H1 (cell line): ENCODE measurements around the gene SLC8A1. TPM values are rescaled to one million over a fixed set of nuclear protein-coding genes. Genes with fewer than 3 reads are reported as not detected.

Experiments used
- CTCF ChIA-PET: fragments of 300-600 bp; sonication (Branson Sonifier 250); formaldehyde crosslinking; loops from one replicate; lab custom pipeline; 2021; ENCODE audit not compliant: partially characterized antibody; lab: Charles Lee
- POLR2A ChIA-PET: fragments of 300-600 bp; sonication (Branson Sonifier 250); formaldehyde crosslinking; loops from one replicate; lab custom pipeline; 2021; ENCODE audit warnings: inconsistent platforms; ENCODE audit not compliant: partially characterized antibody; lab: Charles Lee
- DNase-seq, 2 experiments: peaks; one replicate each; pipeline versions ENCODE4 v3.0.0 to v3.0.0-alpha.2; 2010 to 2022; ENCODE audit warnings: low spot score in 2 of 2, low read depth in 1 of 2, mixed read lengths in 1 of 2
- FAIRE-seq: peaks from 2 replicates; lab custom pipeline; 2011; peaks lifted over from hg19 to GRCh38; lab: Jason Lieb, UNC
- H2AFZ ChIP-seq: 2 replicates; pipeline ENCODE4 v1.8.1; 2012; ENCODE audit warnings: low read length, inconsistent platforms
- H2AK5ac ChIP-seq: 2 replicates; pipeline ENCODE4 v1.6.1; 2013; ENCODE audit warnings: low read depth, low read length
- H2BK120ac ChIP-seq: replicated peaks from 2 replicates; pipeline ENCODE3; 2013; ENCODE audit warnings: low read depth, low read length, inconsistent platforms
- H2BK12ac ChIP-seq: 2 replicates; pipeline ENCODE4 v1.6.1; 2013; ENCODE audit warnings: low read depth, low read length
- H2BK15ac ChIP-seq: 2 replicates; pipeline ENCODE4 v1.6.1; 2013; ENCODE audit warnings: low read length
- H2BK20ac ChIP-seq: 2 replicates; pipeline ENCODE4 v1.6.1; 2013; ENCODE audit warnings: low read length
- H2BK5ac ChIP-seq: 2 replicates; pipeline ENCODE4 v1.6.1; 2013; ENCODE audit warnings: low read depth, low read length
- H3K14ac ChIP-seq: 2 replicates; pipeline ENCODE4 v1.6.1; 2013; ENCODE audit warnings: inconsistent platforms; ENCODE audit not compliant: insufficient read length
- H3K18ac ChIP-seq: 2 replicates; pipeline ENCODE4 v1.6.1; 2013; ENCODE audit warnings: low read length; ENCODE audit errors: extremely low read depth
- H3K23ac ChIP-seq: 2 replicates; pipeline ENCODE4 v1.6.1; 2013; ENCODE audit warnings: inconsistent platforms; ENCODE audit not compliant: insufficient read length
- H3K23me2 ChIP-seq: 2 replicates; pipeline ENCODE4 v1.6.1; 2013; ENCODE audit warnings: low read depth, low read length
- H3K27ac ChIP-seq: 2 replicates; pipeline ENCODE4 v1.6.1; 2011; ENCODE audit warnings: low read depth, low read length, inconsistent platforms
- H3K27me3 ChIP-seq, 4 experiments: replicated peaks in 1 of 4; 1 replicate in 1 of 4; 2 replicates in 3 of 4; pipeline versions ENCODE4 v1.6.1 to v1.8.1; 2011 to 2013; ENCODE audit warnings: low read length in 3 of 4, mild to moderate bottlenecking in 3 of 4, inconsistent platforms in 2 of 4, mixed read lengths in 2 of 4, moderate library complexity in 1 of 4; ENCODE audit not compliant: control insufficient read depth in 3 of 4, insufficient read depth in 3 of 4; ENCODE audit errors: extremely low read depth in 1 of 4
- H3K36me3 ChIP-seq, 4 experiments: 2 replicates each; pipeline versions ENCODE4 v1.6.1 to v1.8.1; 2011 to 2013; ENCODE audit warnings: mild to moderate bottlenecking in 4 of 4, low read length in 3 of 4, moderate library complexity in 2 of 4, control low read depth in 1 of 4, inconsistent platforms in 1 of 4; ENCODE audit not compliant: insufficient read depth in 4 of 4, control insufficient read depth in 2 of 4
- H3K4ac ChIP-seq: replicated peaks from 2 replicates; pipeline ENCODE3; 2013; ENCODE audit warnings: low read length, low read depth, mixed read lengths, inconsistent platforms; ENCODE audit not compliant: insufficient read length
- H3K4me1 ChIP-seq, 4 experiments: replicated peaks in 1 of 4; 1 replicate in 1 of 4; 2 replicates in 3 of 4; pipeline versions ENCODE4 v1.6.1 to v1.8.1; 2011 to 2013; ENCODE audit warnings: low read length in 3 of 4, inconsistent platforms in 2 of 4, mixed read lengths in 1 of 4; ENCODE audit not compliant: insufficient read depth in 4 of 4, control insufficient read depth in 3 of 4
- H3K4me2 ChIP-seq, 2 experiments: 2 replicates each; pipeline versions ENCODE4 v1.6.1 to v1.8.1; 2011 to 2013; ENCODE audit warnings: low read depth in 2 of 2, low read length in 2 of 2, control low read depth in 1 of 2, inconsistent platforms in 1 of 2, mild to moderate bottlenecking in 1 of 2; ENCODE audit not compliant: insufficient read depth in 1 of 2
- H3K4me3 ChIP-seq, 4 experiments: fragments of 200-600, 300-600 bp in 1 of 4; sonication (generic), shearing (Covaris generic), sonication (Bioruptor Twin) in 1 of 4; 2 replicates each; pipeline versions ENCODE4 v1.5.1 to v1.8.1; 2011 to 2016; ENCODE audit warnings: low read length in 4 of 4, low read depth in 3 of 4, control low read depth in 2 of 4, inconsistent platforms in 2 of 4, mild to moderate bottlenecking in 2 of 4, mixed read lengths in 1 of 4, moderate library complexity in 1 of 4; ENCODE audit not compliant: insufficient read depth in 2 of 4; ENCODE audit errors: extremely low read depth in 1 of 4
- H3K56ac ChIP-seq: replicated peaks from 2 replicates; pipeline ENCODE3; 2013; ENCODE audit warnings: low read depth, mild to moderate bottlenecking, mixed read lengths, low read length, inconsistent platforms; ENCODE audit not compliant: insufficient read length
- H3K79me1 ChIP-seq: 2 replicates; pipeline ENCODE4 v1.6.1; 2013; ENCODE audit warnings: low read depth, low read length, control low read depth
- H3K79me2 ChIP-seq, 2 experiments: 2 replicates each; pipeline versions ENCODE4 v1.6.1 to v1.8.1; 2012 to 2013; ENCODE audit warnings: low read length in 2 of 2, mild to moderate bottlenecking in 2 of 2, inconsistent platforms in 1 of 2; ENCODE audit not compliant: insufficient read depth in 2 of 2, control insufficient read depth in 1 of 2
- H3K9ac ChIP-seq, 4 experiments: replicated peaks in 1 of 4; 1 replicate in 1 of 4; 2 replicates in 3 of 4; pipeline versions ENCODE4 v1.6.1 to v1.8.1; 2011 to 2013; ENCODE audit warnings: low read depth in 3 of 4, low read length in 3 of 4, control low read depth in 2 of 4, mild to moderate bottlenecking in 2 of 4, moderate library complexity in 2 of 4, inconsistent platforms in 1 of 4; ENCODE audit errors: extremely low read depth in 1 of 4
- H3K9me3 ChIP-seq, 2 experiments: 2 replicates each; pipeline versions ENCODE4 v1.6.1 to v1.8.1; 2012 to 2013; ENCODE audit warnings: mild to moderate bottlenecking in 2 of 2, moderate library complexity in 2 of 2, control low read depth in 1 of 2, inconsistent platforms in 1 of 2, low read depth in 1 of 2, low read length in 1 of 2, mixed read lengths in 1 of 2; ENCODE audit not compliant: insufficient read depth in 2 of 2
- H4K20me1 ChIP-seq, 2 experiments: replicated peaks in 1 of 2; 2 replicates each; pipeline versions ENCODE3 to v1.8.1; 2011 to 2013; ENCODE audit warnings: inconsistent platforms in 2 of 2, low read length in 2 of 2, mild to moderate bottlenecking in 1 of 2; ENCODE audit not compliant: insufficient read depth in 2 of 2, control insufficient read depth in 1 of 2
- H4K5ac ChIP-seq: 2 replicates; pipeline ENCODE4 v1.6.1; 2013; ENCODE audit warnings: low read length, low read depth, mixed read lengths, inconsistent platforms; ENCODE audit not compliant: insufficient read length
- H4K8ac ChIP-seq: 2 replicates; pipeline ENCODE4 v1.8.0; 2013; ENCODE audit warnings: mild to moderate bottlenecking, moderate library complexity, low read length, inconsistent platforms; ENCODE audit not compliant: insufficient read depth; ENCODE audit errors: extremely low read depth
- H4K91ac ChIP-seq: replicated peaks from 2 replicates; pipeline ENCODE3; 2013; ENCODE audit warnings: low read length, mixed read lengths, inconsistent platforms; ENCODE audit not compliant: insufficient read length
- BRCA1 ChIP-seq: IDR thresholded peaks from 2 replicates; pipeline ENCODE4 v1.6.1; 2012; ENCODE audit warnings: low read depth, low read length, improper control_type of control experiment
- CTBP2 ChIP-seq: IDR thresholded peaks from 2 replicates; pipeline ENCODE4 v1.7.0; 2011; ENCODE audit warnings: borderline replicate concordance, mild to moderate bottlenecking, moderate library complexity, mixed read lengths, low read length; ENCODE audit not compliant: insufficient read depth, insufficient read length
- KDM4A ChIP-seq: IDR thresholded peaks from one replicate; pipeline ENCODE4 v1.7.1; 2012; ENCODE audit warnings: low read depth, mild to moderate bottlenecking, moderate library complexity, low read length, inconsistent platforms; ENCODE audit not compliant: severe bottlenecking
- RBBP5 ChIP-seq: IDR thresholded peaks from 2 replicates; pipeline ENCODE4 v1.7.1; 2012; ENCODE audit warnings: low read depth, mild to moderate bottlenecking, inconsistent platforms, low read length, moderate library complexity, borderline replicate concordance
- RXRA ChIP-seq: IDR thresholded peaks from 2 replicates; pipeline ENCODE4 v1.6.1; 2011; ENCODE audit warnings: low read depth, mild to moderate bottlenecking, low read length, moderate library complexity; ENCODE audit not compliant: insufficient read depth
- SP1 ChIP-seq: IDR thresholded peaks from 2 replicates; pipeline ENCODE4 v1.6.1; 2011; ENCODE audit warnings: low read depth, low read length
- WGBS, 2 experiments: shearing (Covaris generic) in 1 of 2; methylation state at CpG; one replicate each; pipeline versions ENCODE4 v1.1.6 to v1.1.7; 2013 to 2015; ENCODE audit warnings: low lambda C conversion rate in 2 of 2, mixed read lengths in 2 of 2, inconsistent platforms in 1 of 2, low coverage in 1 of 2, missing lambda C conversion rate in 1 of 2; ENCODE audit not compliant: insufficient replicate concordance in 2 of 2, insufficient coverage in 1 of 2, insufficient read length in 1 of 2; ENCODE audit errors: extremely low coverage in 1 of 2, missing lambda C conversion rate in 1 of 2; 5-methylcytosine and 5-hydroxymethylcytosine counted together
- polyA plus RNA-seq, 7 experiments: library from polyadenylated mRNA; depleted of rRNA in 3 of 7; stranded (reverse) in 5 of 7; unstranded in 2 of 7; fragments of >200 nt in 5 of 7; fragments of 200-250 nt in 2 of 7; gene quantifications; 1 replicate in 5 of 7; 2 replicates in 1 of 7; 4 replicates in 1 of 7; pipeline versions ENCODE4 v1.2.1 to v1.2.3, GENCODE V29; 2011 to 2013; ENCODE audit warnings: missing spikeins in 2 of 7, mixed read lengths in 2 of 7
- total RNA-seq: library from RNA; stranded (reverse); fragmentation: NEBNext Ultra II Directional; extraction: Animal tissue kit (Norgen Biotek cat#: 25700); gene quantifications from 2 replicates; pipeline ENCODE4 v1.2.1, GENCODE V29; 2021
- TF ChIP-seq, protein P1 (sequence below), 3 experiments: IDR thresholded peaks; 1 replicate in 2 of 3; 2 replicates in 1 of 3; pipeline versions ENCODE4 v1.5.1 to v1.6.1; 2011; ENCODE audit warnings: low read length in 3 of 3, mild to moderate bottlenecking in 3 of 3, inconsistent platforms in 2 of 3, low read depth in 1 of 3, moderate library complexity in 1 of 3; ENCODE audit not compliant: insufficient read depth in 1 of 3; ENCODE audit errors: control extremely low read depth in 1 of 3

Gene SLC8A1
- total and polyA plus RNA-seq, 2 of the 8 experiments (the other 6 are each of a cell fraction or from before 2014, with no cell fraction given): 0.68 to 3.6 TPM

DNA sequence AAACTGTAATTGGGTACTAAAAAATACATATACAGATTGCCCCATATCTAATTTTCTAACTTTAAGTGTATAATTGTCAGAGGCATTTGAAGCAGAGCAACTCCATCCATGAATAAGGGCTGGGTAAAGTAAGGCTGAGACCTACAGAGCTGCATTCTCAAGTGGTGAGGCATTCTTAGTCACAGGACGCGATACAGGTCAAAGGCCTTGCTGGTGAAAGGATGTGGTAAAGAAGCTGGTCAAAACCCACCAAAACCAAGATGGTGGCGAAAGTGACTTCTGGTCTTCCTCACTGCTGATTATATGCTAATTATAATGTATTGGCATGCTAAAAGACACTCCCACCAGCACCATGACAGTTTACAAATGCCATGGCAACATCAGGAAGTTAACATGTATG is 50.0 kb downstream of the SLC8A1 start:
- Histone ChIP-seq H3K23me2 (no peaks in the 10 kb centered on the region), H2BK12ac (no peak overlapping the region), H4K20me1 (no peaks in the 10 kb centered on the region), H3K4me2 (no peak overlapping the region), H3K27ac (no peak overlapping the region), H3K9me3 (no peaks in the 10 kb centered on the region), H3K23ac (no peak overlapping the region), H3K9ac (no peak overlapping the region), H3K4ac (no peak overlapping the region), H3K56ac (no peak overlapping the region), H2AFZ (no peak overlapping the region), H3K4me3 (no peak overlapping the region), H3K79me1 (no peaks in the 10 kb centered on the region), H2BK20ac (no peak overlapping the region), H3K36me3 (no peaks in the 10 kb centered on the region), H3K79me2 (no peaks in the 10 kb centered on the region), H2AK5ac (no peak overlapping the region), H2BK5ac (no peak overlapping the region), H4K5ac (no peak overlapping the region), H3K18ac (no peak overlapping the region), H2BK15ac (no peak overlapping the region), H3K4me1 (peaks cover 0 to 7% (median 0%) of the 10 kb centered on the region in 4 experiments; a peak in 3 of 7 replicates), H4K91ac (no peak overlapping the region), H4K8ac (no peak overlapping the region), H3K27me3 (no peaks in the 10 kb centered on the region), H2BK120ac (no peak overlapping the region), H3K14ac (no peak overlapping the region)
- ChIA-PET POLR2A (interaction anchor here (0.7 kb wide), 1 partner anchor 12 kb away, joined by 3 read pairs; no protein-coding TSS in a partner anchor), CTCF (no interaction called here)
- 90% methylated on average over 3 of the region's 3 CpGs; no CpG with 5 or more reads in 1 of the 2 experiments for WGBS, 2 experiments
- FAIRE-seq: no peak
- TF ChIP-seq, protein P1, sequence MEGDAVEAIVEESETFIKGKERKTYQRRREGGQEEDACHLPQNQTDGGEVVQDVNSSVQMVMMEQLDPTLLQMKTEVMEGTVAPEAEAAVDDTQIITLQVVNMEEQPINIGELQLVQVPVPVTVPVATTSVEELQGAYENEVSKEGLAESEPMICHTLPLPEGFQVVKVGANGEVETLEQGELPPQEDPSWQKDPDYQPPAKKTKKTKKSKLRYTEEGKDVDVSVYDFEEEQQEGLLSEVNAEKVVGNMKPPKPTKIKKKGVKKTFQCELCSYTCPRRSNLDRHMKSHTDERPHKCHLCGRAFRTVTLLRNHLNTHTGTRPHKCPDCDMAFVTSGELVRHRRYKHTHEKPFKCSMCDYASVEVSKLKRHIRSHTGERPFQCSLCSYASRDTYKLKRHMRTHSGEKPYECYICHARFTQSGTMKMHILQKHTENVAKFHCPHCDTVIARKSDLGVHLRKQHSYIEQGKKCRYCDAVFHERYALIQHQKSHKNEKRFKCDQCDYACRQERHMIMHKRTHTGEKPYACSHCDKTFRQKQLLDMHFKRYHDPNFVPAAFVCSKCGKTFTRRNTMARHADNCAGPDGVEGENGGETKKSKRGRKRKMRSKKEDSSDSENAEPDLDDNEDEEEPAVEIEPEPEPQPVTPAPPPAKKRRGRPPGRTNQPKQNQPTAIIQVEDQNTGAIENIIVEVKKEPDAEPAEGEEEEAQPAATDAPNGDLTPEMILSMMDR (IDR thresholded peaks at IDR 0.05; ENCODE audit: control extremely low read depth in 1 of 3, insufficient read depth in 1 of 3, low read depth in 1 of 3, low read length in 3 of 3): no peak
- TF ChIP-seq RBBP5: no peak
- TF ChIP-seq BRCA1: no peak
- no peak for TF ChIP-seq KDM4A
- TF ChIP-seq RXRA: no peak
- TF ChIP-seq SP1: no peak
- no peak for TF ChIP-seq CTBP2
- DNase-seq: no peak
